ENCODE measurements around the gene URI1.
A peak's percentile ranks its signal among the peaks of the same experiment; 100 is the strongest.
"Not testable (repeated sequence)": the region's sequence is repeated elsewhere in the genome, so short reads cannot be mapped to it uniquely, and the experiment has no call there.

The URI1 gene
- total RNA-seq: 106 to 170 (median 121) reads per million in 4 experiments

- peak; percentile 94 for DNase-seq
These were observed at the start of gene URI1 for GRCh38 chr19:29941828-29942403. Gene URI1 (plus strand): TSS chr19:29942239. CDS start chr19:29942548, 309 bp downstream.

GRCh38 chr19:29893606-29894284 is 48.3 kb upstream of the URI1 start:
- DNase-seq: no peak

DNA sequence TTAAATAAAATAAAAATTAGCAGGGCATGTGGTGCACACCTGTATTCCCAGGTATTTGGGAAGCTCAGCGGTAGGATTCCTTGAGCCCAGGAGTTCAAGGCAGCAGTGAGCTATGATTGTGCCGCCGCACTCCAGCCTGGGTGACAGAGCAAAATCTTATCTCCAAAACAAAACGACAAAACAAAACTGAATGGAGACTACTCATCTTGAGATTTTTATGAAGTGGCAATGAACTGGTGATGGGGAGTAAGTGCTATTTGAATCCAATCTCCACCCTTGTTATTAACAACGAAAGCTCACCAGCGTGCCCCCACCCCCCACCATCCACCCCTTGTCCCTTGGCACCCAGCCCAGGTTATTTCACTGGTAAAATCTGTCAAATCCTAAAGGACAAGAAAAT is 45.2 kb upstream of the URI1 start:
- DNase-seq: no peak

DNA sequence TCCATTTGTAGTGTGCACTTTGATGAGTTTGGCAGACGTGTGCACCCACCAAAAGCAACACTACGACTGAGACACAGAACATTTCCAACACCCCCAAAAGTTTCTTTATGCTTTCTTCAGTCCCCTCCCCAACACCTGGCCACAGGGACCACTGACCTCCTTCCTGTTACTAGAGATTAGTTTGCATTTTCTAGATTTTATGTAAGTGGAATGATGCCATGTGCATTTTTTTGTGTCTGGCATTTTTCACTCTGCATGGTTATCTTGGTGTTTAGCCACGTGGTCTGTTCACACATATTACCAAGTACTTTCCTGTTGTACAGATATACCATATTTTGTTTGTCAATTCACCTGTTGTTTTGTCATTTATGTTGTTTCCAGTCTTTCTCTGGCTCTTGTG is 44.6 kb upstream of the URI1 start:
- no peak for DNase-seq

- DNase-seq: no peak
These were observed 38.0 kb upstream of the URI1 start for GRCh38 chr19:29904017-29904416.

DNA sequence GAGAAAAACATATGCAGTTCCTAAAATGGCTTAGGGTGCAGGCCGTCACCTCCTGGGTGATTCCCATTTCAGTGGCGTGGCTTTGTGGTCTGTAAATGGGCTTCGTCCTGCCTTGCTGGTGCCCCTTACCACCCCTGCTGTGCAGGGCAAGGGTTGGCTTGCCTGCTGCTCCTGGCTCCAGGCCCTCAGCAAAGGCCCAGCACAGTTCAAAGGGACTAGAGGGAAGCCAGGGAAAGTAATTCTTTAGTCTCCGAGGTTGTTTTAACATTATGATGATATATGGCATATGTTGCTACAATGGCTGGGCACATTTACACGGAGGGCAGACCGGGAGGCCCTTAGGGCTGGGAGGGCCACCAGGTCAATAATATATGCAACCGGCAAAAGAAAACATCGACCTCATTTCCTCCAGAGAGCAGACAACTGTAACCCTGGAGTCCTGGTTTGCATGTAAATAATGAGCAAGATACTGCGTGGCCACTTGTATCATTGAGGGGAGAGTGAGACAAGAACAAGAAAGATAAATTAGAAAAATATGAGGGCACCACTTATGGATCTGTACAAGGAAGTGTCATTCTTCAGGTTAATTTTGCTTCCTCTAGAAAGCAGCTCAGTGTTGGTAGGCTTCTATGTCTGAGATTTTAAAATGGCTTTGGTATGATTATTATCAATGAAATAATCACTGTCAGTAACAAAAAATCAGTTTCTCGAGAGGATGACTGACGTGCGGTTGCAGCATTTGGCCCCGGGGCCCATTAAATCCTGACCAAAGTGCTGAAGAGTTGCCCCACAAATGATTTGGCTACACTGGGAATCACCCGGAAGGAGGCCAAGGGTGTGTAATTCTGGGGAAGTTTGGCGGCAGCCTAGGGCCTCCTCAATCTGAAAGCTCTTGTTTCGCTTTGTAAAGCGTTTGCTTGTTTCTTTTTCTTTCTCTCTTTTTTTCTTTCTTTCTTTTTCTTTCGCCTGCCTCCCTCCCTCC is 32.8 kb upstream of the URI1 start:
- DNase-seq: no peak

DNA sequence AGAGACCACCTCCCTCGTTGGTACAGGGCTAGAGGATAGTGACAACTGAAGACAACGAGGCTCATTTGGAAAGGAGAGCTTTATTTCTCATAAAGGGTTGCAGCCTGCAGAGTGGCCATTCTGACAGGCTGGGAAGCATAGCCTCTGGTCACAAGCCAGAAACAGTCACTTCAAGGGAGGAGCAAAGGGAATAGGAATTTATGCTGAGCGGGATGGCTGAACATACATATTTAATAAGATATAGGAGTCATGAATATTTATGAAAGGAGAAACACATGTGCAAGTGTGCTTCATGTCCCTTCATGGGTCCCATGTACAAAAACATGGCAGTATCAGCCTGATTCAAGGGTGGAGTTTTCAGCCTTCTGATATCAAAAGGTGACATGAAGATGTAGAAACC is 27.1 kb upstream of the URI1 start:
- no peak for DNase-seq

GRCh38 chr19:29915832-29916231 is 26.2 kb upstream of the URI1 start:
- not testable (repeated sequence) for DNase-seq

DNA sequence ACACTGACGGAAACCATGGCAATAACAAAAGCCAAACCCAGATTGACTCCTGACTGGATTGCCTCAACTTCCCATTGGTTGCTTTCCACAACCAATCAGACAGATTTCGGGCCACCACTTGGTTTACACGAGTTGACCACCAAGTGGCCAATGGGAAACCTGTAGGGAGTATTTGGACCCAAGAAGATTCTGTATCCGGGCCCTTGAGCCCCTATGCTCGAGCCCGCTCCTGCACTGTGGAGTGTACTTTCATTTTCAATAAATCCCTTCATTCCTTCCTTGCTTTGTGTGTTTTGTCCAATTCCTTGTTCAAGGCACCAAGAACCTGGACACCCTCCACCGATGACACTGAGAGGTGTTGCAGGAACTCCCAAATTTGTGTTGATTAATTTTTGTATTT is 24.1 kb upstream of the URI1 start:
- no peak for DNase-seq

GRCh38 chr19:29918891-29919290 is 23.1 kb upstream of the URI1 start:
- no peak for DNase-seq

DNA sequence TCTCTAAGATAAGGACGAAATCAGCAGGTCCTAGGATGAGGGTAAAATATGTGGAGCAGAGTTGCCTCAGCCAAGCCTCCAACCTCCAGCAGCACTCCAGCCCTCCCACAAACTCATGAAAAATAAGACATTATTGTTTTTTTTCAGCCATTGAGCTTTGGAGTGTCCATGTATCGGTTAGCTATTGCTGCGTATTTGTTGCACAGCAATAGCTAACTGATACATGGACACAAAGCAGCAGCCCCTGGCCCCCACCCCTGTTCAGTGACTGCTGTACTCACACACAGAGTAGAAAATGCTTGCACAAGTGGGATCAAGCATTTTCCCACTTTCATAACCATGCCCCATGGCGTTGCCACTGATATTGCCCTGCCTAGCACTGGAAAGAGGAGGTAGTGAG is 19.1 kb upstream of the URI1 start:
- no peak for DNase-seq

DNA sequence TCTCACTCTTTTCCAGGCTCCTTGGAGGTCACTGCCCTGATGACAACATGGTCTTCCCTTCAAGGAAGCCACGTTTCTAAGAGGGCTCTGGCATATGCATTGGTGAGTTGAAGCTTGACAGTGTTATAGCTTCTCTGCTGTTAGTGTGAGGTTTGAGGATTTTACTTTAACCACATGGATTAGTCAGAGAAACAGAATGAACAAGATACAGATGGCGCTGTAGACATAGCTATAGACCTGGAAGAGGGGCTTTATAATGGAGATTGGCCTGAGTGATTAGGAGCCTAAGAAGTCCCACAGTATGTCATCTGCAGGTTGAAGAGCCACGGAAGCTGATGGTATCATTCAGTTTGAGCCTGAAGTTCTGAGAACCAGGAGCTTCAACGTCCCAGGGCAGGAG is 18.4 kb upstream of the URI1 start:
- no peak for DNase-seq

- DNase-seq: no peak
These were observed 16.0 kb upstream of the URI1 start for GRCh38 chr19:29926031-29926430.

- DNase-seq: no peak
These were observed 15.2 kb upstream of the URI1 start for GRCh38 chr19:29926801-29927200.

- DNase-seq: no peak
These were observed 14.0 kb upstream of the URI1 start for GRCh38 chr19:29927944-29928625.

DNA sequence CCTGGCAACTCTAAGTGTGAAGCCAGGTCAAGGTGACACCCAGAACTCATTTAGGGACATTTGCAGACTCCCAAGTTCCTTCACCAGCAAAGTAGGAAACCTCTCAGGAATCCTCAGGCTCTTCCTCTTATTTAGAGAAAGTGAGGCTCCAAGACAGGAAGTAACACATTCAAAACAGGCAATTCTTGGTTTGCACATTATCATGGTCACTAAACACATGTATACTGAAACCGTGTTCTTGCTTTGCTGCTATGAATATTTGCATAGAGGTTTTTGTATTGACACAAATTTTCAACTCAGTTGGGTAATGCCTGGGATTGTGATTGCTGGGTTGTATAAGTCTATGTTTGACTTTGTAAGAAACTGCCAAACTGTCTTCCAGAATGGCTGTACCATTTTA is 13.2 kb upstream of the URI1 start:
- no peak for DNase-seq

GRCh38 chr19:29934257-29934656 is 7.8 kb upstream of the URI1 start:
- no peak for DNase-seq

- no peak for DNase-seq
These were observed 7.3 kb upstream of the URI1 start for GRCh38 chr19:29934781-29935180.

GRCh38 chr19:29936409-29936808 is 5.6 kb upstream of the URI1 start:
- DNase-seq: no peak

- no peak for DNase-seq
These were observed 2.4 kb upstream of the URI1 start for GRCh38 chr19:29939628-29940027.

- DNase-seq: no peak
These were observed 961 bp upstream of the URI1 start for GRCh38 chr19:29940971-29941585.
